Tibial nerve (tissue), 4 donors: ENCODE measurements around the gene GRIN3B.

Experiments used
- EP300 ChIP-seq, 2 donors: sonication (generic); formaldehyde crosslinking; IDR thresholded peaks; one replicate each; pipeline ENCODE4 v1.6.1; 2017; ENCODE audit warnings: antibody characterized with exemption in 2 of 2, mild to moderate bottlenecking in 1 of 2
- POLR2A ChIP-seq, 2 donors: fragments of 450-650 bp; IDR thresholded peaks; one replicate each; pipeline ENCODE4 v1.6.1; 2017; ENCODE audit warnings: antibody characterized with exemption in 2 of 2, mild to moderate bottlenecking in 2 of 2, moderate library complexity in 2 of 2
- TF ChIP-seq, protein P1 (sequence below), 5 experiments: fragments of 200-600 bp in 3 of 5; fragments of 450-650 bp in 2 of 5; sonication (generic) in 3 of 5; IDR thresholded peaks; one replicate each; pipeline ENCODE4 v1.5.1; 2016 to 2019; ENCODE audit warnings: antibody characterized with exemption in 5 of 5, mild to moderate bottlenecking in 3 of 5, moderate library complexity in 2 of 5

DNA sequence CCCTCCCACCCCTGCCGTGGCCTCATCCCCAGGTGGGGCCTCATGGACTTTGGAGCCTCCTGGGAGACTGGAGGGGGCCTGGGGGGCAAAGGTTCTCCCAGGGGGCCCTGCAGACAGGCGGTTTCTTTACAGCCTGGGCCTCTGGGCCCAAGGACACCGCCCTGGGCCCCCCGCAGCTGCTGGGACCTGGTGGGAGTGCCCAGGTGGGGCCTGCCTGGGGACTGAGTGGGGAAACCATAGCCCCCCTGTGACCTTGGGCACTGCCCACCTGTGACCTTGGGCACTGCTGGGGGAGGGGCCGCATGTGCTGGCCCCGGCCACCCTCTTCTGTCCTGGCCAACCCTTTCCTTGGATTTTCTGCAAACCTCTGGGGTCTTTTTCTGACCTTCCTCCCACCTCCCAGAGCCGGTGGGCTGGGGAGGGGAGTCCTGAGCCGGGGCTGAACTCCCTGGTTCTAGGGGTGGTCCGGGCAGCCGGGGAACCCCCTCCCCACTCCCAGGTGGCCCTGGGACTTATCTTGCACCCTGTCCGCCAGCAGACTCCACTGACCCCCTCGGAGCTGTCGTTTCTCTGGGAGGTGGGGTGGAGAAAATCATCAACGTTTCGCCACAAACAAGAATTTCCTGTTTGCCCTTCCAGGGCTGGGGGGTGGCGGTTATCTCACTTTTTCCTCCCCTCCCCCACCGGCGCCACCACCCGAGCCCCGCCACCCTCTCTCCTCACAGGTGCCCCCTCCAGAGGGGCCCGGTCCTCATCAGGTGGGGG, 47.4 kb upstream of the GRIN3B start:
- TF ChIP-seq, protein P1, sequence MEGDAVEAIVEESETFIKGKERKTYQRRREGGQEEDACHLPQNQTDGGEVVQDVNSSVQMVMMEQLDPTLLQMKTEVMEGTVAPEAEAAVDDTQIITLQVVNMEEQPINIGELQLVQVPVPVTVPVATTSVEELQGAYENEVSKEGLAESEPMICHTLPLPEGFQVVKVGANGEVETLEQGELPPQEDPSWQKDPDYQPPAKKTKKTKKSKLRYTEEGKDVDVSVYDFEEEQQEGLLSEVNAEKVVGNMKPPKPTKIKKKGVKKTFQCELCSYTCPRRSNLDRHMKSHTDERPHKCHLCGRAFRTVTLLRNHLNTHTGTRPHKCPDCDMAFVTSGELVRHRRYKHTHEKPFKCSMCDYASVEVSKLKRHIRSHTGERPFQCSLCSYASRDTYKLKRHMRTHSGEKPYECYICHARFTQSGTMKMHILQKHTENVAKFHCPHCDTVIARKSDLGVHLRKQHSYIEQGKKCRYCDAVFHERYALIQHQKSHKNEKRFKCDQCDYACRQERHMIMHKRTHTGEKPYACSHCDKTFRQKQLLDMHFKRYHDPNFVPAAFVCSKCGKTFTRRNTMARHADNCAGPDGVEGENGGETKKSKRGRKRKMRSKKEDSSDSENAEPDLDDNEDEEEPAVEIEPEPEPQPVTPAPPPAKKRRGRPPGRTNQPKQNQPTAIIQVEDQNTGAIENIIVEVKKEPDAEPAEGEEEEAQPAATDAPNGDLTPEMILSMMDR (IDR thresholded peaks at IDR 0.05) = no peak
- TF ChIP-seq EP300 (IDR thresholded peaks at IDR 0.05) (no peak), POLR2A (IDR thresholded peaks at IDR 0.05) (no peak)
